Ishikawa (cell line): ENCODE data around the gene TMPRSS13.

ENCODE experiments used
- CEBPB ChIP-seq: IDR thresholded peaks from 2 replicates; pipeline ENCODE4 v1.6.1; 2012
- CREB1 ChIP-seq: IDR thresholded peaks from 2 replicates; pipeline ENCODE4 v1.6.1; 2012; ENCODE audit warnings: low read depth
- EGR1 ChIP-seq: IDR thresholded peaks from 2 replicates; pipeline ENCODE4 v1.6.1; 2012
- EP300 ChIP-seq: IDR thresholded peaks from 2 replicates; pipeline ENCODE4 v1.6.1; 2012; ENCODE audit warnings: borderline replicate concordance
- FOXM1 ChIP-seq: IDR thresholded peaks from 2 replicates; pipeline ENCODE4 v1.6.1; 2012; ENCODE audit warnings: low read depth, borderline replicate concordance
- MAX ChIP-seq: IDR thresholded peaks from 2 replicates; pipeline ENCODE4 v1.6.1; 2012
- NFIC ChIP-seq: IDR thresholded peaks from 2 replicates; pipeline ENCODE4 v1.6.1; 2012
- RAD21 ChIP-seq: IDR thresholded peaks from 2 replicates; pipeline ENCODE4 v1.6.1; 2012; ENCODE audit warnings: low read depth
- REST ChIP-seq: IDR thresholded peaks from 2 replicates; pipeline ENCODE4 v1.6.1; 2012; ENCODE audit warnings: low read depth, mild to moderate bottlenecking
- TAF1 ChIP-seq: IDR thresholded peaks from 2 replicates; pipeline ENCODE4 v1.6.1; 2012; ENCODE audit warnings: low read depth, mild to moderate bottlenecking
- TCF12 ChIP-seq: IDR thresholded peaks from 2 replicates; pipeline ENCODE4 v1.6.1; 2012; ENCODE audit warnings: low read depth
- TEAD4 ChIP-seq: IDR thresholded peaks from 2 replicates; pipeline ENCODE4 v1.6.1; 2012
- USF1 ChIP-seq: IDR thresholded peaks from 2 replicates; pipeline ENCODE4 v1.6.1; 2012
- YY1 ChIP-seq: IDR thresholded peaks from 2 replicates; pipeline ENCODE4 v1.6.1; 2012; ENCODE audit warnings: low read depth
- ZBTB7A ChIP-seq: IDR thresholded peaks from 2 replicates; pipeline ENCODE4 v1.6.1; 2012; ENCODE audit warnings: low read depth

Gene TMPRSS13

GRCh38 chr11:117914991-117915618, 14.1 kb downstream of the TMPRSS13 start:
- TF ChIP-seq TEAD4 (no peak), FOXM1 (no peak), EP300 (no peak), TCF12 (no peak), ZBTB7A (no peak), RAD21 (no peak), EGR1 (no peak), MAX (no peak), TAF1 (no peak), REST (no peak), USF1 (no peak), CREB1 (no peak), CEBPB (no peak), NFIC (no peak), YY1 (no peak)

- TF ChIP-seq ZBTB7A (no peak), CEBPB (no peak), EGR1 (no peak), MAX (no peak), FOXM1 (no peak), CREB1 (no peak), RAD21 (no peak), REST (no peak), EP300 (no peak), TEAD4 (no peak), NFIC (no peak), YY1 (no peak), USF1 (no peak), TAF1 (no peak), TCF12 (no peak)
Observed at GRCh38 chr11:117914398-117914761, 14.8 kb downstream of the TMPRSS13 start.

- TF ChIP-seq CREB1 (no peak), NFIC (no peak), USF1 (no peak), EP300 (no peak), CEBPB (no peak), RAD21 (no peak), REST (no peak), FOXM1 (no peak), EGR1 (no peak), TEAD4 (no peak), YY1 (no peak), TAF1 (no peak), TCF12 (no peak), ZBTB7A (no peak), MAX (no peak)
Observed at GRCh38 chr11:117913736-117914397, 15.3 kb downstream of the TMPRSS13 start.
